ENCODE measurements around the gene DYNLT1.
"Not testable (repeated sequence)": the region's sequence is repeated elsewhere in the genome, so short reads cannot be mapped to it uniquely, and the experiment has no call there.

The DYNLT1 gene

GRCh38 chr6:158644231-158645063 lies at the start of gene DYNLT1:
Gene DYNLT1 (minus strand): TSS chr6:158644743. CDS start chr6:158644708, 35 bp downstream.
- peak; percentile 92 for DNase-seq

GRCh38 chr6:158688860-158689259 lies 44.3 kb upstream of the DYNLT1 start:
- no peak for DNase-seq

GRCh38 chr6:158687506-158687905 lies 43.0 kb upstream of the DYNLT1 start:
- no peak for DNase-seq

GRCh38 chr6:158686791-158687381 lies 42.3 kb upstream of the DYNLT1 start:
- DNase-seq: no peak

GRCh38 chr6:158686311-158686710 lies 41.8 kb upstream of the DYNLT1 start:
- DNase-seq: no peak

GRCh38 chr6:158684745-158685324 lies 40.3 kb upstream of the DYNLT1 start:
- no peak for DNase-seq

- DNase-seq: no peak
Observed at GRCh38 chr6:158684311-158684710, 39.8 kb upstream of the DYNLT1 start.

GRCh38 chr6:158680481-158680880 lies 35.9 kb upstream of the DYNLT1 start:
- DNase-seq: no peak

- DNase-seq: no peak
Observed at GRCh38 chr6:158680015-158680414, 35.5 kb upstream of the DYNLT1 start.

GRCh38 chr6:158677906-158678578 lies 33.5 kb upstream of the DYNLT1 start:
- no peak for DNase-seq

GRCh38 chr6:158677094-158677493 lies 32.6 kb upstream of the DYNLT1 start:
- DNase-seq: not testable (repeated sequence)

GRCh38 chr6:158674342-158675131 lies 30.0 kb upstream of the DYNLT1 start:
- DNase-seq: no peak

- DNase-seq: no peak
Observed at GRCh38 chr6:158672726-158673125, 28.2 kb upstream of the DYNLT1 start.

GRCh38 chr6:158672119-158672518 lies 27.6 kb upstream of the DYNLT1 start:
- DNase-seq: not testable (repeated sequence)

- DNase-seq: no peak
Observed at GRCh38 chr6:158669145-158670035, 24.8 kb upstream of the DYNLT1 start.

- DNase-seq: no peak
Observed at GRCh38 chr6:158668707-158669103, 24.2 kb upstream of the DYNLT1 start.

GRCh38 chr6:158667360-158667981 lies 22.9 kb upstream of the DYNLT1 start:
- no peak for DNase-seq

- no peak for DNase-seq
Observed at GRCh38 chr6:158666628-158667359, 22.3 kb upstream of the DYNLT1 start.

- DNase-seq: no peak
Observed at GRCh38 chr6:158665332-158665731, 20.8 kb upstream of the DYNLT1 start.

- DNase-seq: no peak
Observed at GRCh38 chr6:158663625-158664165, 19.2 kb upstream of the DYNLT1 start.
